Activated CD8-positive, alpha-beta T cell treated with anti-CD3 and anti-CD28 coated beads, Interleukin-2, amount 10 ng/mL, durations not matched to agents 7 days and 5 days (primary cell): ENCODE results near the gene MED12L. TPM values are rescaled to one million over a fixed set of nuclear protein-coding genes. Genes with fewer than 3 reads are reported as not detected.
A peak's percentile ranks its signal among the peaks of the same experiment; 100 is the strongest.

ENCODE experiments used
- ATAC-seq: fragments of 150-1000 bp; cut with Tn5 transposase; one replicate; pipeline ENCODE4 v1.10.0; 2021; ENCODE audit warnings: moderate library complexity
- CTCF ChIA-PET: fragments of 350-600 bp; sonication (Branson Sonifier 250); formaldehyde crosslinking; loops from one replicate; lab custom pipeline; 2021; ENCODE audit warnings: antibody characterized with exemption; lab: Charles Lee
- POLR2A ChIA-PET: fragments of 350-600 bp; sonication (Branson Sonifier 250); formaldehyde crosslinking; loops from one replicate; lab custom pipeline; 2021; ENCODE audit warnings: antibody characterized with exemption; lab: Charles Lee
- DNase-seq: peaks from one replicate; pipeline ENCODE4 v3.0.0-alpha.2; 2020
- H3K27ac Mint-ChIP-seq: one replicate; pipeline ENCODE4 v1.8.0; 2021; ENCODE audit warnings: mild to moderate bottlenecking, mixed read lengths
- H3K27me3 Mint-ChIP-seq: one replicate; pipeline ENCODE4 v1.8.0; 2021; ENCODE audit warnings: low read depth, mixed read lengths
- H3K36me3 Mint-ChIP-seq: one replicate; pipeline ENCODE4 v1.8.0; 2021; ENCODE audit warnings: low read depth, mixed read lengths
- H3K4me1 Mint-ChIP-seq: one replicate; pipeline ENCODE4 v1.8.0; 2021; ENCODE audit warnings: low read depth, mixed read lengths
- H3K4me3 Mint-ChIP-seq: one replicate; pipeline ENCODE4 v1.8.0; 2021; ENCODE audit warnings: mild to moderate bottlenecking, mixed read lengths
- H3K9me3 Mint-ChIP-seq: one replicate; pipeline ENCODE4 v1.8.0; 2022; ENCODE audit warnings: mixed read lengths; ENCODE audit not compliant: insufficient read depth
- total RNA-seq, 2 experiments: library from RNA; stranded (reverse); gene quantifications; one replicate each; pipeline ENCODE4 v1.2.3, GENCODE V29; 2021

The MED12L gene
- total RNA-seq, 2 experiments from 2014 or later: 0.76 to 0.79 TPM

- Mint-ChIP-seq H3K4me1 (no peaks in the 10 kb centered on the region), H3K9me3 (no peaks in the 10 kb centered on the region), H3K36me3 (no peaks in the 10 kb centered on the region), H3K4me3 (no peak overlapping the region), H3K27me3 (peaks cover 9% of the 10 kb centered on the region), H3K27ac (no peak overlapping the region)
- peak; percentile 83 for ATAC-seq
- CTCF ChIA-PET: interaction anchor here (0.6 to 3.3 kb wide), 15 partner anchors 9 to 450 kb away, joined by 3 to 22 read pairs (median 4); no protein-coding TSS in a partner anchor
- peak; percentile 53 for DNase-seq
- POLR2A ChIA-PET: no interaction called here
Measured at GRCh38 chr3:151468284-151468917, 382.9 kb downstream of the MED12L start.

- no peak overlapping the region for H3K27ac Mint-ChIP-seq
- CTCF ChIA-PET: no interaction called here
- H3K9me3 Mint-ChIP-seq: no peaks in the 10 kb centered on the region
- POLR2A ChIA-PET: no interaction called here
- DNase-seq: no peak
- H3K4me3 Mint-ChIP-seq: no peak overlapping the region
- H3K4me1 Mint-ChIP-seq: no peaks in the 10 kb centered on the region
- no peak for ATAC-seq
- no peaks in the 10 kb centered on the region for H3K36me3 Mint-ChIP-seq
- H3K27me3 Mint-ChIP-seq: peaks cover 9% of the 10 kb centered on the region
Measured at GRCh38 chr3:151476344-151477018, 391.0 kb downstream of the MED12L start.

DNA sequence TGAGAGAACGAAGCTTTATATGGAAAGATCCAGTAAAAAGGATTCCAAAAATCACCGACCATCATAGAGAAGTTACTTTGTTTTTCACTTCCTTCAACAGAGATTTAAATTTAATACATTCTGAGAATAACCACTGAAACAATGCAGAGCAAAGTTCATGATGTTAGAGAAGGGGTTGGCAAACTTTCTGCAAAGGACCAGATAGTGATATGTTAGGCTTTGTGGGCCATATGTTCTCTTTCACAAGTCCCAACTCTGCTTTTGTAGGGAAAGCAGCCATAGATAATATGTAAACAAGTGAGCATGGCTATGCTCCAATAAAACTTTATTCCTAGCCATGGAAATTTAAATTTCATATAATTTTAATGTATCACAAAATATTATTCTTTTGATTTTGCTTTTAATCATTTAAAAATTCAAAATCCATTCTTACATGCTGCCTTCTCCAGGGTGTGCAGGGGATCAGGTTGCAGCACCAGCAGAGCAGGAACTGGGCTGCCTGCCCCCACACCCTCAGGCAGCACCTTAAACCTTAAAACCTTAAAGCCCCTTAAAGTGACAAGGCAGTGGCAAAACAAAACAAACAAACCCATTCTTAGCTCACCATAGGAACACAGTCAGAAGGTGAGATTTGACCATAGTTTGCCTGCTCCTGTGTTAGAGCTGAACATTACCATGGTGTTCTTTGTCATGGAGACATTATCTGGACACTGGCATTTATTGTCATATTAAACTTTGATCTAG, 392.3 kb downstream of the MED12L start:
- Mint-ChIP-seq H3K9me3 (peaks cover 7% of the 10 kb centered on the region), H3K36me3 (no peaks in the 10 kb centered on the region), H3K4me1 (no peaks in the 10 kb centered on the region), H3K4me3 (no peak overlapping the region), H3K27me3 (peaks cover 9% of the 10 kb centered on the region), H3K27ac (no peak overlapping the region)
- no peak for ATAC-seq
- DNase-seq: no peak
- CTCF ChIA-PET: interaction anchor here (1.2 kb wide), 1 partner anchor 10 kb away, joined by 3 read pairs; no protein-coding TSS in a partner anchor
- POLR2A ChIA-PET: no interaction called here

DNA sequence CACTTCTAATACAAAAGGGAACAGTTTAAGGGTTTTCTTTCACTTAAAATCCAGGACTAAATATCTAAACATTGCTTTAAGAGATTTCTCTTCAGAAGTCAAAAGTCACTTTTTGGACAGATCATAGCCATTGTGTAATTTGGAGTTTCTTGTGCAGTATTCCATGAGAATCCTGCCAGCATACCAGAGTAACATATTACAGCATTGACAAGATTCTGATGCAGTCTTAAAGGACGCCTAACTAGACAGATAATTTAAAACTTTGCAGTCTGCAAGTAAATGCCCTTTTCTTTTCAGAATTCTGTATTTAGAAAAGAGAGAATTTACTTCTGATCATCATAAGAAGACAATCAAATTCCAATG, 392.9 kb downstream of the MED12L start:
- ATAC-seq (no peak), DNase-seq (no peak)
- no peak overlapping the region for H3K27ac Mint-ChIP-seq
- H3K36me3 Mint-ChIP-seq: no peaks in the 10 kb centered on the region
- POLR2A ChIA-PET: no interaction called here
- CTCF ChIA-PET: interaction anchor here (1.3 kb wide), 2 partner anchors 10 to 12 kb away, joined by 5 to 7 read pairs; no protein-coding TSS in a partner anchor
- H3K4me3 Mint-ChIP-seq: no peak overlapping the region
- peaks cover 7% of the 10 kb centered on the region for H3K9me3 Mint-ChIP-seq
- no peaks in the 10 kb centered on the region for H3K4me1 Mint-ChIP-seq
- peaks cover 9% of the 10 kb centered on the region for H3K27me3 Mint-ChIP-seq

DNA sequence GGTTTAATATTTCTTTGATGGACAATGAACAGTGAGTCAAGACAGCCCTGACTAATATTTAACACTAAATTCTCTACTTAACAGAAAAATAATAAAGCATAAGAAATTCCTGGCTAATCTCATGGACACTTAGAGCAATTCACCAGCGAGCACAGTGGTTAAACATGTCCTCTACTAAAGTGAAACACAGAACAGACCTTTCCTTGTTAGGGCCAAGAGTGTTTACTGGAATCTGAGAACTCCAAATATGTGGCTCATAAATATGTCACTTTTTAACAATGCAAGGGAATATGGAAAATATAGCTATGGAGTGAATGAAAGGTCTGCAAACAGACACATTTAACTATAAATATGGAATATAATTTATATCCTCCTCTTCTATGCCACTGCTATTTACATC, 394.0 kb downstream of the MED12L start:
- CTCF ChIA-PET: interaction anchor here (1.3 kb wide), 2 partner anchors 11 to 13 kb away, joined by 5 to 7 read pairs; no protein-coding TSS in a partner anchor
- peaks cover 7% of the 10 kb centered on the region for H3K27me3 Mint-ChIP-seq
- H3K27ac Mint-ChIP-seq: no peak overlapping the region
- H3K4me3 Mint-ChIP-seq: no peak overlapping the region
- POLR2A ChIA-PET: no interaction called here
- DNase-seq (no peak), ATAC-seq (no peak)
- H3K9me3 Mint-ChIP-seq: peaks cover 7% of the 10 kb centered on the region
- H3K36me3 Mint-ChIP-seq: no peaks in the 10 kb centered on the region
- no peaks in the 10 kb centered on the region for H3K4me1 Mint-ChIP-seq

GRCh38 chr3:151480492-151480891, 395.0 kb downstream of the MED12L start:
- Mint-ChIP-seq H3K36me3 (no peaks in the 10 kb centered on the region), H3K4me1 (no peaks in the 10 kb centered on the region), H3K4me3 (no peak overlapping the region), H3K9me3 (peaks cover 7% of the 10 kb centered on the region), H3K27me3 (peaks cover 7% of the 10 kb centered on the region), H3K27ac (no peak overlapping the region)
- no peak for DNase-seq
- ATAC-seq: no peak
- POLR2A ChIA-PET: no interaction called here
- CTCF ChIA-PET: interaction anchor here (0.7 kb wide), 1 partner anchor 41 kb away, joined by 3 read pairs; no protein-coding TSS in a partner anchor

DNA sequence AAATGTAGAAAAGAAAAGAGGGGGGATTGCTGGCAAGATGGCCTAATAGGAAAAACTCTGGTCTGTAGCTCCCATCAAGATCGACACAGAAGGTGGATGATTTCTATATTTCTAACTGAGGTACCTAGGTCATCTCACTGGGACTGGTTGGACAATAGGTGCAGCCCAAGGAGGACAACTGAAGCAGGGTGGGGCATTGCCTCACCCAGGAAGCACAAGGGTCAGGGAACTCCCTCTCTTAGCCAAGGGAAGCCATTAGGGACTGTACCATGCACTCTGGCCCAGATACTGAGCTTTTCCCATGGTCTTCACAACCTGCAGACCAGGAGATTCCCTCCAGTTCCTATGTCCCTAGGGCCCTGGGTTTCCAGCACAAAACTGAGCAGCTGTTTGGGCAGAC, 398.0 kb downstream of the MED12L start:
- H3K4me1 Mint-ChIP-seq: no peaks in the 10 kb centered on the region
- CTCF ChIA-PET: no interaction called here
- peaks cover 2% of the 10 kb centered on the region for H3K27me3 Mint-ChIP-seq
- DNase-seq (no peak), ATAC-seq (no peak)
- H3K27ac Mint-ChIP-seq: no peak overlapping the region
- POLR2A ChIA-PET: no interaction called here
- H3K4me3 Mint-ChIP-seq: no peak overlapping the region
- no peaks in the 10 kb centered on the region for H3K36me3 Mint-ChIP-seq
- H3K9me3 Mint-ChIP-seq: peaks cover 7% of the 10 kb centered on the region

- Mint-ChIP-seq H3K4me3 (no peak overlapping the region), H3K27me3 (peaks cover 2% of the 10 kb centered on the region), H3K27ac (no peak overlapping the region), H3K9me3 (peaks cover 7% of the 10 kb centered on the region), H3K4me1 (no peaks in the 10 kb centered on the region), H3K36me3 (no peaks in the 10 kb centered on the region)
- ChIA-PET CTCF (no interaction called here), POLR2A (no interaction called here)
- ATAC-seq (no peak), DNase-seq (no peak)
Measured at GRCh38 chr3:151483961-151484520, 398.6 kb downstream of the MED12L start.

Other genes starting within 250 kb of the MED12L start
- gene MINDY4B, start 180.2 kb upstream of the MED12L start, total RNA-seq: not detected
- gene CLRN1, start 112.9 kb upstream of the MED12L start, total RNA-seq: not detected
- gene GPR171, start 117.6 kb downstream of the MED12L start, total RNA-seq: 100 to 1,000 TPM; 115 to 124 TPM
- gene P2RY14, start 192.9 kb downstream of the MED12L start, total RNA-seq: under 1 TPM; 0.60 to 0.63 TPM
- not detected for gene GPR87, start 231.2 kb downstream of the MED12L start, total RNA-seq
- gene P2RY13, start 243.9 kb downstream of the MED12L start, total RNA-seq: not detected